Suprapubic skin (tissue), 4 donors: ENCODE measurements around the gene COBLL1. TPM values are rescaled to one million over a fixed set of nuclear protein-coding genes. Genes with fewer than 3 reads are reported as not detected.
A peak's percentile ranks its signal among the peaks of the same experiment; 100 is the strongest.

Source experiments
- DNase-seq, 2 donors: peaks; one replicate each; pipeline ENCODE4 v3.0.0-alpha.2; 2019; ENCODE audit warnings: low spot score in 2 of 2
- H3K27ac ChIP-seq: fragments of 200-600 bp; sonication (generic); one replicate; pipeline ENCODE4 v1.5.1; 2019
- H3K27me3 ChIP-seq: fragments of 200-600 bp; sonication (generic); one replicate; pipeline ENCODE4 v1.5.1; 2019
- H3K36me3 ChIP-seq: fragments of 200-600 bp; sonication (generic); one replicate; pipeline ENCODE4 v1.5.1; 2019
- H3K4me1 ChIP-seq: fragments of 200-600 bp; sonication (generic); one replicate; pipeline ENCODE4 v1.5.1; 2019
- H3K4me3 ChIP-seq: fragments of 200-600 bp; sonication (generic); one replicate; pipeline ENCODE4 v1.5.1; 2019; ENCODE audit warnings: mild to moderate bottlenecking
- H3K9me3 ChIP-seq: fragments of 200-600 bp; sonication (generic); one replicate; pipeline ENCODE4 v1.5.1; 2019
- EP300 ChIP-seq: sonication (generic); formaldehyde crosslinking; IDR thresholded peaks from one replicate; pipeline ENCODE4 v1.6.1; 2017; ENCODE audit warnings: antibody characterized with exemption
- POLR2A ChIP-seq, 2 donors: fragments of 450-650 bp; IDR thresholded peaks; one replicate each; pipeline ENCODE4 v1.6.1; 2017; ENCODE audit warnings: antibody characterized with exemption in 2 of 2, mild to moderate bottlenecking in 2 of 2, moderate library complexity in 2 of 2
- POLR2AphosphoS5 ChIP-seq, 3 donors: sonication (generic); formaldehyde crosslinking; IDR thresholded peaks; one replicate each; pipeline ENCODE4 v1.6.1; 2017; ENCODE audit warnings: antibody characterized with exemption in 3 of 3
- WGBS: methylation state at CpG from one replicate; pipeline ENCODE4 v1.1.5; 2018; 5-methylcytosine and 5-hydroxymethylcytosine counted together
- total RNA-seq, 4 donors: library from RNA; depleted of rRNA; stranded (reverse); fragments of >200 nt; gene quantifications; one replicate each; pipeline ENCODE4 v1.1.0, GENCODE V29; 2016
- TF ChIP-seq, protein P1 (sequence below), 2 donors: fragments of 200-600 bp in 1 of 2; fragments of 450-650 bp in 1 of 2; sonication (generic) in 1 of 2; IDR thresholded peaks; one replicate each; pipeline ENCODE4 v1.5.1; 2016 to 2019; ENCODE audit warnings: antibody characterized with exemption in 2 of 2, mild to moderate bottlenecking in 1 of 2, moderate library complexity in 1 of 2

COBLL1 gene
- total RNA-seq, 4 donors from 2014 or later, result 36.2 to 170 (median 61.0) TPM

DNA sequence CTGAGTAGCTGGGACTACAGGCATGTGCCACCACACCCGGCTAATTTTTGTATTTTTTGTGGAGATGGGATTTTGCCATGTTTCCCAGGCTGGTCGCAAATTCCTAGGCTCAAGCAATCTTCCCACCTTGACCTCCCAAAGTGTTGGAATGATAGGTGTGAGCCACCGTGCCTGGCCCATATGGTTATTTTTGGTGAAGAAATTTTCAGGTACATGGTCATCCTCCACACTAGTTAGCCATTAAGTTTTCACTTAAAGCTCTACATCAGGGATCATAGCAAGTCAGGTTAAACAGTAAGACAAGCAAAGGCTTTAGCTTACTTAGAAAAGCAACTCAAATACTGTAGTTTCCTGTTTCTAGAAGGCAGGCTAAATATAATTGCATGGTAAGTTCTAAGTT is 116.1 kb downstream of the COBLL1 start:
- H3K4me1 ChIP-seq, result peaks cover 5% of the 10 kb centered on the region
- no peak for DNase-seq
- 94% methylated on average over 3 of the region's 3 CpGs for WGBS
- no peaks in the 10 kb centered on the region for H3K9me3 ChIP-seq
- TF ChIP-seq EP300 (no peak), POLR2A (IDR thresholded peaks at IDR 0.05) (no peak), POLR2AphosphoS5 (IDR thresholded peaks at IDR 0.05) (no peak)
- TF ChIP-seq, protein P1, sequence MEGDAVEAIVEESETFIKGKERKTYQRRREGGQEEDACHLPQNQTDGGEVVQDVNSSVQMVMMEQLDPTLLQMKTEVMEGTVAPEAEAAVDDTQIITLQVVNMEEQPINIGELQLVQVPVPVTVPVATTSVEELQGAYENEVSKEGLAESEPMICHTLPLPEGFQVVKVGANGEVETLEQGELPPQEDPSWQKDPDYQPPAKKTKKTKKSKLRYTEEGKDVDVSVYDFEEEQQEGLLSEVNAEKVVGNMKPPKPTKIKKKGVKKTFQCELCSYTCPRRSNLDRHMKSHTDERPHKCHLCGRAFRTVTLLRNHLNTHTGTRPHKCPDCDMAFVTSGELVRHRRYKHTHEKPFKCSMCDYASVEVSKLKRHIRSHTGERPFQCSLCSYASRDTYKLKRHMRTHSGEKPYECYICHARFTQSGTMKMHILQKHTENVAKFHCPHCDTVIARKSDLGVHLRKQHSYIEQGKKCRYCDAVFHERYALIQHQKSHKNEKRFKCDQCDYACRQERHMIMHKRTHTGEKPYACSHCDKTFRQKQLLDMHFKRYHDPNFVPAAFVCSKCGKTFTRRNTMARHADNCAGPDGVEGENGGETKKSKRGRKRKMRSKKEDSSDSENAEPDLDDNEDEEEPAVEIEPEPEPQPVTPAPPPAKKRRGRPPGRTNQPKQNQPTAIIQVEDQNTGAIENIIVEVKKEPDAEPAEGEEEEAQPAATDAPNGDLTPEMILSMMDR (IDR thresholded peaks at IDR 0.05), result no peak
- no peaks in the 10 kb centered on the region for H3K36me3 ChIP-seq
- H3K27me3 ChIP-seq, result no peaks in the 10 kb centered on the region
- no peak overlapping the region for H3K27ac ChIP-seq
- H3K4me3 ChIP-seq, result no peak overlapping the region

DNA sequence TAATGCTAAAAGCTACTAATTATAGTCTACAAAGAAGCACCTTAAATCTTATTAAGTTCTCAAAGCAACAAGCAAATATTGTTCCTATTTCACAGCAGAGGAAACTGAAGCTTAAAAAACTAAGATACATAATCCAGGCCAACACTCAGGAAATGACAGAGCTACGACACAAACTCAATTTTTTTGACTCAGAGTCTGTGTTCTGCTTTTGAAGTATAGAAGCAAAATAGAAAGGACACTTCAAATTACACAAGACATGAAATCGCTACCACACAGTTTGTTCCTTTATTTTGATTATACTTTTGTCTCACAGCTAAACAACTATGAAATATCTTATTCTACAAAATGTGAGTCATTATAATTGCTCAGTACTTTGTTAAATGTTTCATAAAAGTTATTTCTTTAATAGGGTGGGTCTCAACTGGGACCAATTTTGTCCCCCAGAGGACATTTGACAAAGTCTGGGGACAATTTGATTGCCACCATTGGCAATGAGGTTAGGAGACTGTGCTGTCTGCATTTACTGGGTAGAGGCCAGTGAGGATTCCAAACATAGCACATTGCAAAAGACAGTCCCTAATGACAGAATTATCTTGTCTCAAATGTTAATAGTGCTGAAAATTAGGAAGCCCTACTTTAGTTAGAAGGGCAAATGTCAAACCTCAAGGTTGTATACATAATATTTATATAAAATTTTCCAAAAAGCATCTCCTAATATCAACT is 118.8 kb downstream of the COBLL1 start:
- Histone ChIP-seq H3K9me3 (no peaks in the 10 kb centered on the region), H3K4me1 (peaks cover 12% of the 10 kb centered on the region), H3K27me3 (no peaks in the 10 kb centered on the region), H3K4me3 (no peak overlapping the region), H3K27ac (no peak overlapping the region), H3K36me3 (peaks cover 5% of the 10 kb centered on the region)
- no peak for DNase-seq
- TF ChIP-seq POLR2AphosphoS5 (IDR thresholded peaks at IDR 0.05) (no peak), EP300 (no peak), POLR2A (IDR thresholded peaks at IDR 0.05) (no peak)
- TF ChIP-seq, protein P1 (IDR thresholded peaks at IDR 0.05), result no peak
- WGBS, result 69% methylated on average over 2 of the region's 2 CpGs

DNA sequence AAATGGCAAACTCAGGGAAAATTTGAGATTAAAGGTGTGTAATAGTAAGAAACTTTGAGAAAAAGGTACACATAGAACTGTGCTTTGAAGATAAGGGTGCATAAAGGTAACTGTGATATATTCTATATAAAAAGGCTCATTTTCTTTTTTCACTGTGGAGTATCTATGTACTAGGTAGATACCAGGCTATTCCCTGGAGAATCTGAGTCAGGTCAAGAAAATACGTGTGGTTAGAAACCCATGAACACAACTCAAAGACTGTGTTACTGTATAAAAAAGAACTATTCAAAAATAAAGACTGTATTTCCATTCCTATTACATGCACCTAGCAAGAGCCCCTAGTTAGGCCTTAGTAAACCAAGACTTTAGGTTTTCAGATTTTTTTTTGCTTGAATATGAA is 120.2 kb downstream of the COBLL1 start:
- Histone ChIP-seq H3K27ac (no peak overlapping the region), H3K36me3 (peaks cover 5% of the 10 kb centered on the region), H3K27me3 (no peaks in the 10 kb centered on the region), H3K4me1 (peaks cover 12% of the 10 kb centered on the region), H3K4me3 (no peak overlapping the region), H3K9me3 (no peaks in the 10 kb centered on the region)
- 93% methylated on average over 1 of the region's 1 CpG for WGBS
- DNase-seq, result no peak
- no peak for TF ChIP-seq POLR2AphosphoS5 (IDR thresholded peaks at IDR 0.05)

DNA sequence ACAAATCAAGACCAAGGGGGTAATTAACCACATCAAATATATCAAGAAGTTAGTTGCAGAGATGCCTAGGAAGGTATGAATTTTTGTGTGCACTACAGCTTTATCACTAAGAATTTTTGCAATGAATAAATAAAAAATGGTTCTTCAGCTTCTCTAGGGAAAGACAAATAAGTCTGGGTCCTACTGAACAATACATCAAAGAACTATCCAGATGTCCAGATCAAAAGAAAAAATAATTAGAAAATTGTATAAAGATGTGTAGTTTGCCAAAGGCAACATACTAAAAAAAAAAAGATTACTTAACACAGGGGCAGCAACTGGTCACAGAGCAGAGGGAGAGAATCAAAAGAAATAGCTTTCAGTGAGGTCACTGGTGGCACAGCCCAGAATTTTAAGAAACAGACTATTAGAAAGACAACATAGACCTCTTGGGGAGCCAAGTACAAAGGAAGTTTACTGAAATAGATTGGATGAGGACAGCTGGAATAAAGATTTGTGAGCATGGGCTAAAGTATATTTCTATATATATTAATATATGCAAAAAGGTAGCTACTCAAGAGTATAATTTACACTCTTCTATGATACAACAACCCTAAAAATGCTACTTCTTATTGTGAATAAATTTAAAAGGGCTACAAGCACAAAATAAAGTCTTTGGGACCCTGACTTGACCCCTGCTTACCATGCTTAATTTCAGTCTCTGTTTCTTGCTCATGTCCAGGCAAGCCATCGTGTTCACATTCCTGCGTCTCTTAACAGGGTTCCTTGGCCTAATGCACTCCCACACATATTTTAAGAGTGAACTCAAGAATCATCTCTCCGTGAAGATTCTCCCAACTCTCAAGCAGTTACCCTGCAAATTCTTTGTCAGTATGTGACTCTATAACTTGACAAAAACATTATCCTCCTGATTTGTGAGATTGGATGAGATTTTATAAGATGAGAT is 121.4 kb downstream of the COBLL1 start:
- no peak for DNase-seq
- Histone ChIP-seq H3K27ac (no peak overlapping the region), H3K4me1 (peaks cover 12% of the 10 kb centered on the region), H3K36me3 (peaks cover 5% of the 10 kb centered on the region), H3K4me3 (no peak overlapping the region), H3K9me3 (no peaks in the 10 kb centered on the region), H3K27me3 (no peaks in the 10 kb centered on the region)
- 49% methylated on average over 3 of the region's 3 CpGs for WGBS
- TF ChIP-seq, protein P1 (IDR thresholded peaks at IDR 0.05), result no peak

DNA sequence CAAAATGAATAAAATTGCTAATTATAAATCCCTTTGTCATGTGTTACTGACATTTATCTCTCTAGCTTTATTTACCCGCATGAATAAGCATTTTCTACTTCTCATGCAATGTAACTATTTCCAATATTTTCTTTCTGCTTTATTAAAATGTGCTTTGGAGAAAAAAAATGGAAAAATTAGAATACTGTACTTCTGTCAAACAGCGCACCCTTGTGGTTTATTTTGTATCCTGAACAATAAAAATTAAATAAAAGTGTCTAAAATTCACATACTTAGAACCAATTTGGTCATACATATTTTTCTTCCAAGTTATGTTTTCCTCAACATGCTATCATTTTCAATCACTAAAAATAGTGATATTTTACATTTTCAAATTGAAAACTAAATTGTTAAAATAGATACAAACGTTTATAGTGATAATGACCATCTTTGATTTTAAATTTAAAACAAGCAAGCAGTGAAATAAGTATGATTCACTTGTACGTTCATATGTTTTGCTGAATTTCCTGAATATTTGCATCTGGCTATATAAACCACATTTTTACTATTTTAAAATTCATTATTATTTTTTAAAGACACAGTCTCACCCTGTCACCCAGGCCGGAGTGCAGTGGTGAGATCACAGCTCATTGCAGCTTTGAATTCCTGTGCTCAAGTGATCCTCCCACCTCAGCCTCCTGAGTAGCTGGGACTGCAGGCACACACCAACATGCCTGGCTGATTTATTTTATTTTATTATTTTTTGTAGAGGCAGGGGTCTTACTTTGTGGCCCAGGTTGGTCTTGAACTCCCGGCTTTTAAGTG is 124.4 kb downstream of the COBLL1 start:
- TF ChIP-seq EP300 (no peak), POLR2AphosphoS5 (IDR thresholded peaks at IDR 0.05) (no peak), POLR2A (IDR thresholded peaks at IDR 0.05) (no peak)
- TF ChIP-seq, protein P1 (IDR thresholded peaks at IDR 0.05), result peak in 1 of 2 donors; percentile 36
- no peak overlapping the region for H3K4me3 ChIP-seq
- no peak overlapping the region for H3K27ac ChIP-seq
- no peaks in the 10 kb centered on the region for H3K27me3 ChIP-seq
- peaks cover 5% of the 10 kb centered on the region for H3K36me3 ChIP-seq
- H3K9me3 ChIP-seq, result no peaks in the 10 kb centered on the region
- DNase-seq, result no peak
- 74% methylated on average over 6 of the region's 6 CpGs for WGBS
- H3K4me1 ChIP-seq, result peaks cover 9% of the 10 kb centered on the region
